22Rv1 (cell line): ENCODE measurements around the gene EVA1A.

Source experiments
- ZFX ChIP-seq: fragments of 450-650 bp; IDR thresholded peaks from 2 replicates; pipeline ENCODE4 v1.6.1; 2017; ENCODE audit warnings: antibody characterized with exemption, borderline replicate concordance
- TF ChIP-seq, protein P1 (sequence below): fragments of 450-650 bp; IDR thresholded peaks from 2 replicates; pipeline ENCODE4 v1.5.1; 2017; ENCODE audit warnings: mild to moderate bottlenecking

DNA sequence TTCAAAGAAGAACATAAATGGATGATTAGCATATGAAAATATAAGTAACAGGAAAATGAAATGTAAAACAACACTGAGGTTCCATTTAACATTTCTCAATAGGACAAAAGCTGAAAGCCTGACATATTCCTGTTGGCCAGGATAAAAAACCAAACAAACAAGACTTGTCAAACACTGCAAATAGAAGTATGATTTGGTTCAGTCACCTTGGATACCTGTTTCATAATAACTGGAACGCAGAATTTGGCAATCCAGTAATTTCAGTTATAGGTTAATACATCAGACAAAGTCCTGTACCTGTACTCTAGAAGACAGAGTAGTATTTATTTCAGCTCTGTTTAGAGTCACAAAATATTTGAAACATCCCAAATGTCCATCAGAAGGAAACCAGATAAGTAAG, 16.5 kb upstream of the EVA1A start:
- TF ChIP-seq, protein P1, sequence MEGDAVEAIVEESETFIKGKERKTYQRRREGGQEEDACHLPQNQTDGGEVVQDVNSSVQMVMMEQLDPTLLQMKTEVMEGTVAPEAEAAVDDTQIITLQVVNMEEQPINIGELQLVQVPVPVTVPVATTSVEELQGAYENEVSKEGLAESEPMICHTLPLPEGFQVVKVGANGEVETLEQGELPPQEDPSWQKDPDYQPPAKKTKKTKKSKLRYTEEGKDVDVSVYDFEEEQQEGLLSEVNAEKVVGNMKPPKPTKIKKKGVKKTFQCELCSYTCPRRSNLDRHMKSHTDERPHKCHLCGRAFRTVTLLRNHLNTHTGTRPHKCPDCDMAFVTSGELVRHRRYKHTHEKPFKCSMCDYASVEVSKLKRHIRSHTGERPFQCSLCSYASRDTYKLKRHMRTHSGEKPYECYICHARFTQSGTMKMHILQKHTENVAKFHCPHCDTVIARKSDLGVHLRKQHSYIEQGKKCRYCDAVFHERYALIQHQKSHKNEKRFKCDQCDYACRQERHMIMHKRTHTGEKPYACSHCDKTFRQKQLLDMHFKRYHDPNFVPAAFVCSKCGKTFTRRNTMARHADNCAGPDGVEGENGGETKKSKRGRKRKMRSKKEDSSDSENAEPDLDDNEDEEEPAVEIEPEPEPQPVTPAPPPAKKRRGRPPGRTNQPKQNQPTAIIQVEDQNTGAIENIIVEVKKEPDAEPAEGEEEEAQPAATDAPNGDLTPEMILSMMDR: no peak
- TF ChIP-seq ZFX: no peak
